GM19238 (cell line): Measurements from ENCODE around the gene ARHGEF4.

Experiments
- DNase-seq: peaks from one replicate; pipeline ENCODE4 v3.0.0; 2011; ENCODE audit warnings: low spot score; ENCODE audit not compliant: insufficient read length

Gene ARHGEF4

GRCh38 chr2:131038258-131039100 lies 201.8 kb downstream of the ARHGEF4 start:
- no peak for DNase-seq

DNA sequence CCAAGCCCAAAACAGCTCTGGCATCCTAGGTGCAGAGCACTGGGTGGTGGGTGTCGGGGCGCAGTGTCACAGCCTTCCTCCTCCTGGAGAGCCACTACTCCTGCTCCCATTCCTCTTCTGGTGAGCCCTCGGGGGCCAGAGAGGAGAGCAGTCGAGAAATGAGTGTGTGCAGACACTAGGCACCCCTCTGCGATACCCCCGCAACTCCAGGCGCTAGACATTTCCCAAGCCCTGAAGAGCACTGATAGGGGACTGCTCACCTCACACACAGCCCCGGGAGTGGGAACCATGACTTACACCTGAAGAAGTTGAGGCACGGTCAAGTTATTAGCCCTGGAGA lies 202.4 kb downstream of the ARHGEF4 start:
- DNase-seq = no peak

- no peak for DNase-seq
These were observed 202.8 kb downstream of the ARHGEF4 start for GRCh38 chr2:131039535-131039907.

DNA sequence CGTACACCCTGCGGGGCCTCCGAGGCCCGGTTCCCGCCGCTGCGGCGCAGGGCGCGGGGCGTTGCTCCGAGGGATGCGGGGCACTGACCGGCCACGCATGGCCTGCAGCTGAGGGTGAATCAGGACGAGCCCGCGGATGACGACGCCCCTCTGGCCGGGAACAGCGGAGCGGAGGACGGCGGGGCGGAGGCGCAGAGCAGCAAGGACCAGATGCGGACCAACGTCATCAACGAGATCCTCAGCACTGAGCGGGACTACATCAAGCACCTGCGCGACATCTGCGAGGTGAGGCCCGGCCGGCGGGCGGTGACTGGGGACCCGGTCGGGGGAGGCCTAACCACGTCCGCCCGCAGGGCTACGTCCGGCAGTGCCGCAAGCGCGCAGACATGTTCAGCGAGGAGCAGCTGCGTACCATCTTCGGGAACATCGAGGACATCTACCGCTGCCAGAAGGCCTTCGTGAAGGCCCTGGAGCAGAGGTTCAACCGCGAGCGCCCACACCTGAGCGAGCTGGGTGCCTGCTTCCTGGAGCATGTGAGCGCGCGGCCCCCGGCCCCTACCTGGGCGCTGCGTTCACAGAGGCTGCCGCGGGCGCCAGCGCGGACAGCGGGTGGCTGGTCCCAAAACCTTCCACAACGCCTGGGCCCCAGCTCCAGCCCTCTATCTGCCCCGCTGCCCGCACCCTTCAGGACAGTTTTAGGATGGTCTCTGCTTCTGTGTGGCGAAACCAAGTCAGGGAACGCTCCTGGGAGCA lies 203.4 kb downstream of the ARHGEF4 start:
- no peak for DNase-seq

DNA sequence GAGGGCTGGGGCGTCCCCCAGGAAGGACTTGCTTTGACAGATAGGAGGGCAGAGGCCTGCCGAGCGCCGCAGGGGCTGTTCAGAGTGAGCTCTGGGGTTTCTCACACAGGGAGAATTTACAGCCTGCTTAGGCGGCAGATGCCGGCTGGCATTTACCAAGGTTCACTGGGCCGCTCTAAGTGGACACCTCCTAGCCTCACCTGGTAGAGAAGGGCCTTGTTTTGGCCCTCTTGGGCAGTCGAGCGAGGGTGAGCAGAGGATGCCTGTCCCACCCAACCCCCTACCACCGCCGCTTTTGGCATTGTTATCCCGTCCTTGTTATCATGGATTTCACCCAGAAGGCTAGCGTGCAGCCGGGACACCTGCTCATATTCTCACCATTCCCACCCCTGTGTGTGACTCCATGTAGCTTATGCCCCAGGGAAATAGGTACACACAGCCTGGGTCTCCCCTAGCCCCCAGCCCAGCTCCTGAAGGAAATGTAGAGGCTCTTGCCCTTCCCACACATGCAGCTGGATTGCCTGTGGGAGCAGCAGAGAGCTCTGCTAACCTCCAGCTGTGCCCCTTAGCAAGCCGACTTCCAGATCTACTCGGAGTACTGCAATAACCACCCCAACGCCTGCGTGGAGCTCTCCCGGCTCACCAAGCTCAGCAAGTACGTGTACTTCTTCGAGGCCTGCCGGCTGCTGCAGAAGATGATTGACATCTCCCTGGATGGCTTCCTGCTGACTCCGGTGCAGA lies 204.1 kb downstream of the ARHGEF4 start:
- no peak for DNase-seq

GRCh38 chr2:131041402-131042147 lies 204.9 kb downstream of the ARHGEF4 start:
- DNase-seq = no peak

- no peak for DNase-seq
These were observed 205.5 kb downstream of the ARHGEF4 start for GRCh38 chr2:131042148-131042775.

DNA sequence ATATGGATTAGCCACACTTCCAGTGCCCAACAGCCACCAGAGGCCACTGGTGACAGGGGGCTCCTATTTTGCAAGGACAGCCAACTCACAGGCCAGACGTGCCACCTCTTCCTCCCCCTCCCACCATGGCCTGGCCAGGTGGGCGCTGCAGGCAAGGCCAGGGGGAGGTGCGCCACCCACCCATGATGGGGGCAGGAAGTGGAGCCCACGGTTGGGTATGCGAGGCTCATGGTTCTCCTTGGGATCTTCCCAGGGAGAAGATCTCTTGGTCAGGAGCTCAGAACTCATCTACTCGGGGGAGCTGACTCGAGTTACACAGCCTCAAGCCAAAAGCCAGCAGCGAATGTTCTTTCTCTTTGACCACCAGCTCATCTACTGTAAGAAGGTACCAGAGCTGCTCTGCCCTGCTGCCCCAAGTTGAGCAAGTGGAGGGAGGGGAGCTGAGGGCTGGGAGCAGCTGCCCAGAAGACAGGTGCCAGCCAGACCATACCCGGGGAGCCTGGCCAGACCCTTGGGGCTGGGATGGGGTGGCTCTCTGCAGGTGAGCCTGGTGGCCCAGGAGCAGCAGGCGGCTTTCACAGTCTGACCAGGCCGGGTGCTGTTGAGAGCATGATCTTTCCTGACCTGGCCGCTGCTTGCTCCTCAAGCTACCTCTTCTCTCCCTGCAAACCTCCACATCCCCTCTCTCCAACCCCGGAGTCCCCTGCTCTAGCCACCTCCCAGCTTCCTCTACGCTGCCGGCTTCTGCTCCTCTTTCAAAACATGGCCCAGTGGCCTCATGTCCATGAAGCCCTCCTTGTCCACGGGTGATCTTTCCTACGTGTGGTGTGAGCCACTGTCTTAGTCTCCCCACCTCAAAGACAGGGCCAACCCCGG lies 206.7 kb downstream of the ARHGEF4 start:
- DNase-seq = no peak

DNA sequence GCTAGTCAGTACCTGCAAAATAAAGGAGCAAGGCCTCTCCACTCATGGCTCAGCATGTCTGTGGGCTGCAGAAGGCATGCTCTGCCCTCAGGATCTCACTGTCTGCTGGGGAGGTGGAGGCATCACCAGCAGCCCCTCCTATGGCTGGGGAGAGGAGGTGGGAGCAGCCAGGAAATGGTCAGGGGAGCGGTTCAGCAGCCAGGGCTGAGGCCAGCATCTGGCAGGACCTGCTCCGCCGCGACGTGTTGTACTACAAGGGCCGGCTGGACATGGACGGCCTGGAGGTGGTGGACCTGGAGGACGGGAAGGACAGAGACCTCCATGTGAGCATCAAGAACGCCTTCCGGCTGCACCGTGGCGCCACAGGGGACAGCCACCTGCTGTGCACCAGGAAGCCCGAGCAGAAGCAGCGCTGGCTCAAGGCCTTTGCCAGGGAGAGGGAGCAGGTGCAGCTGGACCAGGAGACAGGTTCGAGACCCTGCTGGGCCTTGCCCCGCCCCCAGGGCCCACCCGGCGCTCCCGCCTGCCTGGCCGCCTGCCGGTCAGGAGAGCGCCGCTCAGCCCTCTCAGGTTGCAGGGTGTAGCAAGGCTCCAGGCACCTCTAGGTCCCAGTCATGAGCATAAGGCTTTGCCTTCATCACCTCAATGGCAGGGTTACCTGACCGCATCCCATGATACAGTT lies 207.5 kb downstream of the ARHGEF4 start:
- no peak for DNase-seq

- no peak for DNase-seq
These were observed 208.0 kb downstream of the ARHGEF4 start for GRCh38 chr2:131044757-131045150.

GRCh38 chr2:131045286-131046027 lies 208.7 kb downstream of the ARHGEF4 start:
- no peak for DNase-seq

- no peak for DNase-seq
These were observed 209.6 kb downstream of the ARHGEF4 start for GRCh38 chr2:131046028-131046917.

DNA sequence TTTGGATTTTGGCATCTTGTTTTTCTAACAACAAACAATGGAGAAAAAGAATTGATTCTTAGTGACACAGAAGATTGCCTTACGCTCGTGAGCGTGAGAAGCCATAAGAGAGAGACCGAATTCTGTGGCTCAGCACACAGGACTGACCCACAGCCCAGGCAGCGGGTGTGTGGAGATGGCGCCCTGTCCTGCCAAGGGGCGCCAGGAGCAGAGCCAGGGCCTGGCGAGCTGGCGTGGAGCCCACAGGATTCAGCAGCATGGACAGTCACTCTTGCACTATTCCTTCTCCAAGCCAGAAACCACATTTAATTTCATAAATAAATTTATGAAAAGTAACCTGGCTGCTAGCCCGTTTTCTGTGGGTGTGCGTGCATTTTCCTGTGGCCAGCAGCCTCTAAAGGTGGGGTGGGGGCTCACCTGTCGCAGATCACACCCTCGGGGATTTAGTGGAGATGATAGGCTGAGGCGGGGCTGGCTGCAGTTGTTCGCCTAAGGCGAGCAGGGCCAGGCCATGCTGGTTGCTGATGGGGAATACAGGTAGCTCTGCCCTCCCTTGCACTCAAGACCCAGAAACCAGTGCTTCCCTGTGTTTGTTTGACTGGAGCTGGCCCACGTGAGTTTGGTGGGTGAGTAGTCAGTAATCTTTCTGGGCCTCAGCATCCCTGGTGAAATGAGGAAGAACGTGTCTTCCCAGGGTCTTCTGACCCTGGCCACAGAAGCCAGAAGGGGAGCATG lies 210.4 kb downstream of the ARHGEF4 start:
- DNase-seq = no peak

- no peak for DNase-seq
These were observed 211.3 kb downstream of the ARHGEF4 start for GRCh38 chr2:131047920-131048560.

DNA sequence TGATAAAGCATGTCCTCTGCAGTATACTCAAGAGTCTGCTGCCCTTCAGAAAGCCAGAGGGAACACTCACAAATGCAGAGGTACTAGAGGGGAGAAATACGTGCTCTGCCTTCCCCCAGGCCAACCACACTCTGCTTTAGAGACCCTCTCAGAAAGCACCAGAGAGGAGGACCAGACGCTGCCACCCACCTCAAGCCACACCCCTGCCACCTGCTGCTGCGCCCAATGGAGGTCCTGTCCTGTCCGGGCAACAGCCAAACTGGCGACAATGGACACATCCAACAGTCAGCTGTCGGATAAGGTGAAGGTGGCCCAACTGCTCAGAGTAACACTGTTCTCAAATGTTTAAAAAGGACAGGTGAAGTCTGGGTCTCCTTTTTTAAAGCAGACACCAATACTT lies 211.9 kb downstream of the ARHGEF4 start:
- no peak for DNase-seq

DNA sequence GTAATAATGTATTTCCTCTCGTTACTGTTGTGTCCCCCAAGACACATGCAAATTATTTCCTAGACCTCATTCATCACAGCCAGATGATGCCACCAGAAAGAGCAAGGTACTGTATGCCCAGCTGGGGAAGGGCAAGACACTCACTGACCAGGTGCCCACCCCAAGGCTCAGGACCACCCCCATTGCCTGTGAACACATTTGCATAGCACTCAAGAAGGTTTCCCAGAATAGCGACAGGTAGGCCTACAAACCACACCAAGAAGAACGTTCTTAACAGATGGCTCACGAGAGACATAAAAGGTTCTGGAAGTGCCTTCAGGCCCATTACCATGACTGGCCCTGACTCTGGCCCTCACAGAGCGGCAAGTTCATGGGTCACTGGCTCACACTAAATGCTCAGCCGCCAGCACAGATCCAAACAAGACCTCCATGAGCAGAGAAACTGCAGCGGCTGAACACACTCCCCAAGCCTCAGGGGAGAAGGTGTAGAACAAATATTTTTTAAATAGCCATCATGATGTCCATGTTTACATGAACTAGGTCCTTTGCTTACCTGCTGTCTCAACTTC lies 212.5 kb downstream of the ARHGEF4 start:
- DNase-seq = no peak
